ENCODE results near the gene MGLL.

Gene MGLL

GRCh38 chr3:127851899-127852298, 29.6 kb upstream of the MGLL start:
- H3K4me1 Mint-ChIP-seq: no peaks in the 10 kb centered on the region
- no peak overlapping the region for H3K4me3 Mint-ChIP-seq
- H3K27me3 Mint-ChIP-seq: peaks cover 48% of the 10 kb centered on the region
- H3K27ac Mint-ChIP-seq (ENCODE audit: low read depth): no peak overlapping the region
- H3K9me3 Mint-ChIP-seq: no peaks in the 10 kb centered on the region
- H3K36me3 Mint-ChIP-seq (ENCODE audit: insufficient read depth): peaks cover 1% of the 10 kb centered on the region
- DNase-seq (ENCODE audit: low spot score in 2 of 2) (no peak), ATAC-seq (replicated peaks; ENCODE audit: extremely low read depth, poor library complexity, severe bottlenecking) (no peak)

GRCh38 chr3:127849368-127849767, 27.1 kb upstream of the MGLL start:
- no peak overlapping the region for H3K4me3 Mint-ChIP-seq
- no peaks in the 10 kb centered on the region for H3K9me3 Mint-ChIP-seq
- no peaks in the 10 kb centered on the region for H3K4me1 Mint-ChIP-seq

DNA sequence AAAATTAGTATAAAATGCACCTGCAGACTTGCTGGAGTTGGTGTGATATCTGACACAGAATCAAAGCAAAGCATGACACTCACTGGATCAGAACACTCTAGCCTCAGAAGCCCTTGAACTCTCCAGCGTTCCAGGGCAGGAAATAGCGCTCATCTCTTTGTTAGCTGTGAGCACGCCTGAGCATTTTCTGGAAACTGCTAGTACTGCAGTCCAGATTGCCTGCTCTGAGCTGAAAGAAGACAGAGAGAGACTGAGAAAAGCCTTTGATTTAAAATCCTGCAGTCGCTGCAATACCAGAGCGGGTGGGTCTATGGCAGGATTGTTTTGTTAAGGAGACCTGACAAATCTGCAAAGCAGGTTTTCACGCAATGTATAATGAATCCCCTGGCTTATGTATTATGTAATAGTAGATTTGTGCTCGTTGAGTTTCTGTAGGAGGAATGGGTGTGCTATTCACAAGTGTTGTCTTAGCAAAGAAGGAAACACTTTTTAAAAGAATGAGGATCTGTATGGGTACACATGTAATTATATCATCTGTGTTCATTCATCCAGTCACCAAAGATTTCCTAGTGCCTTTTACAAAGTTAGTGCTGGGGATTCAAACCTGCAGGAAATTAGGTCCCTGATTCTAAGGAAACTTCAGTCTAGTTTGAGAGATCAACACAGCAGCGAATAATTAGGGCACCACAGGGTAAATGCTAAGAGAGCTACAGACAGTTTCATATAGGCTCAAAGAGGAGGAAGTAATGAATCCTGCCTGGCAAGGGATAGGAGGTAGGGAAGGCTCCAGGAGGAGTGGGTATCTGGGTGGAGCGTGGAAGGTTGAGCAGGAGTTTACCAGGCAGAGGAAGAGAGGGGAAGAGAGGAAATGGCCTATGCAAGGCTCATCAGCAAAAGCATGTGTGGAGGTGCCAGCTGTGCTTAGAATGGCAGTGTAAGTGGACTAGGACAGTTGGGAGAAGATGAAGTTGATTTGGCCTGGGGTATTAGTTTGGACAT, 26.1 kb upstream of the MGLL start:
- Mint-ChIP-seq H3K4me1 (no peaks in the 10 kb centered on the region), H3K4me3 (no peak overlapping the region), H3K9me3 (no peaks in the 10 kb centered on the region)

More at GRCh38 chr3:127849368-127849767, 27.1 kb upstream of the MGLL start:
- H3K27me3 Mint-ChIP-seq: peaks cover 53% of the 10 kb centered on the region
- ATAC-seq (replicated peaks; ENCODE audit: extremely low read depth, poor library complexity, severe bottlenecking) (no peak), DNase-seq (ENCODE audit: low spot score in 2 of 2) (no peak)
- H3K36me3 Mint-ChIP-seq (ENCODE audit: insufficient read depth): no peaks in the 10 kb centered on the region
- H3K27ac Mint-ChIP-seq (ENCODE audit: low read depth): no peak overlapping the region

GRCh38 chr3:127847236-127847720, 25.0 kb upstream of the MGLL start:
- H3K4me3 Mint-ChIP-seq: no peak overlapping the region
- H3K4me1 Mint-ChIP-seq: no peaks in the 10 kb centered on the region
- H3K27me3 Mint-ChIP-seq: peaks cover 44% of the 10 kb centered on the region
- no peak for DNase-seq (ENCODE audit: low spot score in 2 of 2)
- no peak for ATAC-seq (replicated peaks; ENCODE audit: extremely low read depth, poor library complexity, severe bottlenecking)
- no peaks in the 10 kb centered on the region for H3K36me3 Mint-ChIP-seq (ENCODE audit: insufficient read depth)
- no peaks in the 10 kb centered on the region for H3K9me3 Mint-ChIP-seq
- H3K27ac Mint-ChIP-seq (ENCODE audit: low read depth): no peak overlapping the region

More for the DNA sequence above, 26.1 kb upstream of the MGLL start:
- no peaks in the 10 kb centered on the region for H3K36me3 Mint-ChIP-seq (ENCODE audit: insufficient read depth)
- ATAC-seq (replicated peaks; ENCODE audit: extremely low read depth, poor library complexity, severe bottlenecking): no peak
- H3K27ac Mint-ChIP-seq (ENCODE audit: low read depth): no peak overlapping the region
- DNase-seq (ENCODE audit: low spot score in 2 of 2): no peak
- peaks cover 44% of the 10 kb centered on the region for H3K27me3 Mint-ChIP-seq

- Mint-ChIP-seq H3K27me3 (peaks cover 41% of the 10 kb centered on the region), H3K36me3 (ENCODE audit: insufficient read depth) (no peaks in the 10 kb centered on the region), H3K27ac (ENCODE audit: low read depth) (no peak overlapping the region), H3K4me3 (no peak overlapping the region), H3K9me3 (no peaks in the 10 kb centered on the region), H3K4me1 (no peaks in the 10 kb centered on the region)
- DNase-seq (ENCODE audit: low spot score in 2 of 2) (no peak), ATAC-seq (replicated peaks; ENCODE audit: extremely low read depth, poor library complexity, severe bottlenecking) (no peak)
Measured at GRCh38 chr3:127846576-127846975, 24.3 kb upstream of the MGLL start.

- no peaks in the 10 kb centered on the region for H3K9me3 Mint-ChIP-seq
- no peaks in the 10 kb centered on the region for H3K36me3 Mint-ChIP-seq (ENCODE audit: insufficient read depth)
- H3K27ac Mint-ChIP-seq (ENCODE audit: low read depth): no peak overlapping the region
- H3K27me3 Mint-ChIP-seq: peaks cover 31% of the 10 kb centered on the region
- no peak for ATAC-seq (replicated peaks; ENCODE audit: extremely low read depth, poor library complexity, severe bottlenecking)
- no peak for DNase-seq (ENCODE audit: low spot score in 2 of 2)
- no peak overlapping the region for H3K4me3 Mint-ChIP-seq
- no peaks in the 10 kb centered on the region for H3K4me1 Mint-ChIP-seq
Measured at GRCh38 chr3:127844326-127844942, 22.1 kb upstream of the MGLL start.

GRCh38 chr3:127840671-127841070, 18.4 kb upstream of the MGLL start:
- DNase-seq (ENCODE audit: low spot score in 2 of 2) (no peak), ATAC-seq (replicated peaks; ENCODE audit: extremely low read depth, poor library complexity, severe bottlenecking) (no peak)
- Mint-ChIP-seq H3K9me3 (peaks cover 5% of the 10 kb centered on the region), H3K27ac (ENCODE audit: low read depth) (no peak overlapping the region), H3K4me3 (no peak overlapping the region), H3K27me3 (peaks cover 15% of the 10 kb centered on the region), H3K36me3 (ENCODE audit: insufficient read depth) (no peaks in the 10 kb centered on the region), H3K4me1 (no peaks in the 10 kb centered on the region)

DNA sequence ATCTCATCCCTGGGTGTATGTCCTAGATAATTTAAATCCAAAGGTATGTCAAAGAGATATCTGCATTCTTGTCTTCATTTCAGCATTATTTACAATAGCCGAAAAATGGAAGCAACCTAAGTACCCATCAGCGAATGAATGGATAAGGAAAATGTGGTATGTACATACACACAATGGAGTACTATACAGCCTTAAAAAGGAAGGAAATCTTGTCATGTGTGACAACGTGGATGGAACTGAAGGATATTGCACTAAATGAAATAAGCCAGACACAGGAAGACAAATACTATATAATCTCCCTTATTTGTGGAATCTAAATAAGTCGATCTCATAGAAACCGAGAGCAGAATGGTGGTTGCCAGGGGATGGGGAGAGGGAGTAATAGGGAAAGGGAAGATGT, 16.8 kb upstream of the MGLL start:
- no peaks in the 10 kb centered on the region for H3K36me3 Mint-ChIP-seq (ENCODE audit: insufficient read depth)
- no peaks in the 10 kb centered on the region for H3K4me1 Mint-ChIP-seq
- no peak overlapping the region for H3K27ac Mint-ChIP-seq (ENCODE audit: low read depth)
- peaks cover 16% of the 10 kb centered on the region for H3K27me3 Mint-ChIP-seq
- DNase-seq (ENCODE audit: low spot score in 2 of 2) (no peak), ATAC-seq (replicated peaks; ENCODE audit: extremely low read depth, poor library complexity, severe bottlenecking) (no peak)
- peaks cover 5% of the 10 kb centered on the region for H3K9me3 Mint-ChIP-seq
- no peak overlapping the region for H3K4me3 Mint-ChIP-seq

DNA sequence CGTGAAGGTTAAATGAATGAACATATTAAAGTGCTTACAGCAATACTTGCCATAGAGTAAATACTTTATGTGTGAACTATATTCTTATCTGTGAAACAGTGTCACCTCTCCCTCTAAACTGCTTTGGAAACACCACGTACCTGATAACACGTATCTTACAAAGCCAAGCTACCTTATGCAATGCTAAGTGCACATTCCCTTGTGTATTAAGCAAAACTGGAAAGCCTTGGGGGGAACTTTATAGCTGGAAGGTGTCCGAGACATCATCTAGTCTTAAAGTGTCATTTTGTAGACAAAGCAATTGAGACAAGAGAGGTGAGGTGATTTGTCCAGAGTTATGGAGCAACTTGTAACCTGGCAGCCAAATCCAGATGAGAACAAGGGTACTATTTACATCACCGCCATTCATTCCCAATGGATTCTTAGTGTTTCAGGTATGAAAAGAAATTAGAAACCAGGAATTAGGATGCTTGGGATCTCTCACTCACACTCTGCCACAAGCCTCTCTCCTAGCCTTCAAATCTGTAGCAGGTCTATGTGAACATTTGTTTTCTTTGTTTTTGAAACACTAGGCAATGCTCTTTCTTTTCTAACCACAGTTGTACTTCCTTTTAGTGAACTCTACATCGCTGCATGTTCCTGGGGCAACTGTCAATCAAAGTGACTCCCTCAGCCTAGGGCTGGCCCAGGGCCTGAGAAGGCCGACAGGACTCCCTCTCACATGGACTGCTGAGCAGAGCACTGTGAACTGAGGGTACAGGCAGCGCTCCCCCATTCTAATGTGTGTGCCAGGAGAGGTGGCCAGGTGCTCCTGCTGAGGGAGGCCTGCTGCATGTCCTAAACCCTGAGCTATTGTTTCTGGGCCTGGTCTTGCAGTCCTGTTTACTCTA, 13.9 kb upstream of the MGLL start:
- Mint-ChIP-seq H3K4me3 (no peak overlapping the region), H3K9me3 (peaks cover 5% of the 10 kb centered on the region), H3K36me3 (ENCODE audit: insufficient read depth) (no peaks in the 10 kb centered on the region), H3K27me3 (peaks cover 44% of the 10 kb centered on the region), H3K27ac (ENCODE audit: low read depth) (peak overlapping the region; percentile 29), H3K4me1 (no peaks in the 10 kb centered on the region)
- DNase-seq (ENCODE audit: low spot score in 2 of 2) (no peak), ATAC-seq (replicated peaks; ENCODE audit: extremely low read depth, poor library complexity, severe bottlenecking) (no peak)

DNA sequence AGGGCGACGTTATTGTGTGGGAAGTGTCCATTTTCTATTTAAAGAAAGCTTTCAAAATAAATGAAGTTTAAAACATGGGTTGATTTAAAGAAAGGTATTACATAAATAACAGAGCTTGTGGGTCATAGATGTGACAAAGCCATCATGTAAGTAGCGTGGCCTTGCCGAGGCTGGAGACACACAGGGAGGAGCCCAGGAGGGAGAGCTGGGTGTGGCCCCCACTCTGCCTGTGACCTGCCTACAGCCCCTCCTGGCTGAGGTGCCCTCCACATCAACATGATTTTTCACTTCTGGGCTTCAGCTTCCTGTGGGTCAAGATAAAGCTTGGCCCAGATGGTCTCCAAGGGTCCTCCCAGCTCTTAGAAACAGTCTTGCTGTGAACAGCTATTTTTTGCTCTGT, 12.5 kb upstream of the MGLL start:
- Mint-ChIP-seq H3K9me3 (peaks cover 18% of the 10 kb centered on the region), H3K4me3 (no peak overlapping the region), H3K27ac (ENCODE audit: low read depth) (no peak overlapping the region), H3K36me3 (ENCODE audit: insufficient read depth) (no peaks in the 10 kb centered on the region), H3K4me1 (no peaks in the 10 kb centered on the region), H3K27me3 (peaks cover 57% of the 10 kb centered on the region)
- ATAC-seq (replicated peaks; ENCODE audit: extremely low read depth, poor library complexity, severe bottlenecking): no peak
- no peak for DNase-seq (ENCODE audit: low spot score in 2 of 2)

GRCh38 chr3:127833281-127834032, 11.1 kb upstream of the MGLL start:
- Mint-ChIP-seq H3K27ac (ENCODE audit: low read depth) (no peak overlapping the region), H3K9me3 (peaks cover 19% of the 10 kb centered on the region), H3K4me1 (no peaks in the 10 kb centered on the region), H3K36me3 (ENCODE audit: insufficient read depth) (no peaks in the 10 kb centered on the region), H3K27me3 (peaks cover 48% of the 10 kb centered on the region), H3K4me3 (no peak overlapping the region)
- ATAC-seq (replicated peaks; ENCODE audit: extremely low read depth, poor library complexity, severe bottlenecking): no peak
- DNase-seq (ENCODE audit: low spot score in 2 of 2): no peak
